Muscle of arm (tissue), 14 donors: ENCODE results near the gene PFKFB3. TPM values are rescaled to one million over a fixed set of nuclear protein-coding genes. Genes with fewer than 3 reads are reported as not detected.
"Not testable (repeated sequence)": the region's sequence is repeated elsewhere in the genome, so short reads cannot be mapped to it uniquely, and the experiment has no call there.

Experiments
- DNase-seq: peaks from one replicate; pipeline ENCODE4 v3.0.0-alpha.2; 2013
- long read RNA-seq, 11 donors: transcript quantifications; one replicate each; lab custom pipeline, GENCODE V29; 2026
- polyA plus RNA-seq, 12 donors: library from polyadenylated mRNA; unstranded; fragments of 120-200 nt; gene quantifications; one replicate each; pipeline ENCODE4 v1.2.1, GENCODE V29; 2013; ENCODE audit not compliant: insufficient read length in 12 of 12

The PFKFB3 gene
- 10 to 100 TPM in 9 of 12 donors, 1 to 10 TPM in 2, not detected in 1; 8.8 to 26.2 (median 12.3) TPM for polyA plus RNA-seq
- long read RNA-seq, donor 1, full-length matches to known transcripts, result 1 of 1 reads
- long read RNA-seq, donor 1, partial matches to known transcripts, result 0 of 1 reads
- long read RNA-seq, donor 1, other reads (novel, unspliced or antisense), result 0 of 1 reads
- long read RNA-seq, donor 2, result 0 reads
- long read RNA-seq, donor 3, full-length matches to known transcripts, result 1 of 1 reads
- long read RNA-seq, donor 3, partial matches to known transcripts, result 0 of 1 reads
- long read RNA-seq, donor 3, other reads (novel, unspliced or antisense), result 0 of 1 reads
- long read RNA-seq, donor 4, result 0 reads
- long read RNA-seq, donor 5, result 0 reads
- long read RNA-seq, donor 6, full-length matches to known transcripts, result 3 of 3 reads
- long read RNA-seq, donor 6, partial matches to known transcripts, result 0 of 3 reads
- long read RNA-seq, donor 6, other reads (novel, unspliced or antisense), result 0 of 3 reads
- long read RNA-seq, donor 7, result 0 reads
- long read RNA-seq, donor 8, full-length matches to known transcripts, result 3 of 3 reads
- long read RNA-seq, donor 8, partial matches to known transcripts, result 0 of 3 reads
- long read RNA-seq, donor 8, other reads (novel, unspliced or antisense), result 0 of 3 reads
- long read RNA-seq, donor 9, result 0 reads
- long read RNA-seq, donor 10, full-length matches to known transcripts, result 2 of 2 reads
- long read RNA-seq, donor 10, partial matches to known transcripts, result 0 of 2 reads
- long read RNA-seq, donor 10, other reads (novel, unspliced or antisense), result 0 of 2 reads
- long read RNA-seq, donor 11, result 0 reads

DNA sequence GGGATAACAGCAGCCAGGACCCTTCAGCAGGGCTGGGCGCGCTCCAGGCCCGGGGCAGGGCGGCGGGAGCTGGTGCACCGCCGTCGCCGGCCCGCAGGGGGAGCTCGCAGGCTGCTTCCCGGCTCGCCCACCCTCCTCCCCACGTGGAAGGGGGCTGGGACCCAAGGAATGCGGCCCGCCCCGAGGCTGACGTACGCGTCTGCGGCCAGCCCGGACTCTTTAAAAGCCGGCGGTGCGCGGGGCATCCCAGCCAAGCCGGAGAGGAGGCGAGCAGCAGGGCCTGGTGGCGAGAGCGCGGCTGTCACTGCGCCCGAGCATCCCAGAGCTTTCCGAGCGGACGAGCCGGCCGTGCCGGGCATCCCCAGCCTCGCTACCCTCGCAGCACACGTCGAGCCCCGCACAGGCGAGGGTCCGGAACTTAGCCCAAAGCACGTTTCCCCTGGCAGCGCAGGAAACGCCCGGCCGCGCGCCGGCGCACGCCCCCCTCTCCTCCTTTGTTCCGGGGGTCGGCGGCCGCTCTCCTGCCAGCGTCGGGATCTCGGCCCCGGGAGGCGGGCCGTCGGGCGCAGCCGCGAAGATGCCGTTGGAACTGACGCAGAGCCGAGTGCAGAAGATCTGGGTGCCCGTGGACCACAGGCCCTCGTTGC lies at the start of gene PFKFB3:
Gene PFKFB3 (plus strand): TSS at position 249 of the 647 bp plus-strand sequence. CDS start 329 bp downstream, at position 578.
- DNase-seq, result peak; percentile 93

GRCh38 chr10:6153845-6154244 lies 48.9 kb upstream of the PFKFB3 start:
- no peak for DNase-seq

DNA sequence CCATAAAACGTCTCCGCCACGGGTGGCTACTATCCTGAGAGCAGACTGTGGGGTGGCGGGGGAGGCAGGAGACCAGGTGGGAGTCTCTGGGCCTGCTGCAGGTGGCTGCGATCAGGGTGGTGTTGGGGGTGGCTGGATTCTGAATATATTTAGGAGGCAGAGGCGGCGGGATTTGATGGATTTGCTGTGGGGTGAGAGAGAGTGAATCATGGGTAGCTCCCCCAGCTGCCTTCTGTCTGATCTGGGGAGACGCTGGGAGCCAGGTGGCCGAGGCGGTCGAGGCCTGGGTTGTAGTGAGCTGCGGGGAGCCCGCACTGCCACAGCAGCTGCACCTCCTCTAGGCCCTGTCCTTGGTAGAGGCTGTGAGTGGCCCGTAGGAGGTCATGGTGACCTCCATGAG lies 48.2 kb upstream of the PFKFB3 start:
- DNase-seq, result no peak

- DNase-seq, result no peak
These were observed 44.5 kb upstream of the PFKFB3 start for GRCh38 chr10:6158276-6158675.

- DNase-seq, result no peak
These were observed 40.8 kb upstream of the PFKFB3 start for GRCh38 chr10:6161921-6162320.

GRCh38 chr10:6162589-6163356 lies 40.0 kb upstream of the PFKFB3 start:
- DNase-seq, result no peak

- DNase-seq, result peak; percentile 89
These were observed 39.1 kb upstream of the PFKFB3 start for GRCh38 chr10:6163364-6164270.

- no peak for DNase-seq
These were observed 38.2 kb upstream of the PFKFB3 start for GRCh38 chr10:6164271-6165095.

- DNase-seq, result no peak
These were observed 37.5 kb upstream of the PFKFB3 start for GRCh38 chr10:6165221-6165725.

DNA sequence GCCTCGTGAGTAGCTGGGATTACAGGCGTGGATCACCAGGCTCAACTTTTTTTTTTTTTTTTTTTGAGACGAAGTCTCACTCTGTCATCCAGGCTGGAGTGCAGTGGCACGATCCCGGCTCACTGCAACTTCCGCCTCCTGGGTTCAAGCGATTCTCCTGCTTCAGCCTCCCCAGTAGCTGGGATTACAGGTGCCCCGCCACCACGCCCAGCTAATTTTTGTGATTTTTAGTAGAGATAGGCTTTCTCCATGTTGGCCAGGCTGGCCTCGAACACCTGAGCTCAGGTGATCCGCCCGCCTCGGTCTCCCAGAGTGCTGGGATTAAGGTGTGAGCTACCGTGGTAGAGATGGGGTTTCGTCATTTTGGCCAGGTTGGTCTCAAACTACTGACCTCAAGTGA lies 36.8 kb upstream of the PFKFB3 start:
- DNase-seq, result not testable (repeated sequence)

DNA sequence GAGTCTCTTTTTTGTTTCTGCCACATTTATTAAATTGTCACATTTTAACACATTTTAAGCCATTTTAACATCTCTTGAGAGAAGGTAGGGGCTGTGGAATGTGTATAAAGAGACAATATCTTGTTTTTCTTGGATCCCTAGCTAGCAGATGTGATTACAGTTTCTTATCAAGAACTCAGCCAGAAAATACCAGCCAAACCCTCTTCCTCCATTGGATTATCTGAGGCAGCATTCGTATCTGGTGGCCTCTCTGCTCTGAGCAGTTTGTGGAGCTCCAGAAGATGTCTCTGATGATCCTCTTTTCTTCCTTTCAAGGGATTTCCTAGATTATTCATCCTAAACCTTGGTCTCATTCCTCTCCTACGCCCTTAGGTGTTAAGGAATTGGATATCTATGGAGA lies 35.3 kb upstream of the PFKFB3 start:
- no peak for DNase-seq

GRCh38 chr10:6168084-6168483 lies 34.6 kb upstream of the PFKFB3 start:
- DNase-seq, result no peak

GRCh38 chr10:6170638-6171037 lies 32.1 kb upstream of the PFKFB3 start:
- DNase-seq, result no peak

DNA sequence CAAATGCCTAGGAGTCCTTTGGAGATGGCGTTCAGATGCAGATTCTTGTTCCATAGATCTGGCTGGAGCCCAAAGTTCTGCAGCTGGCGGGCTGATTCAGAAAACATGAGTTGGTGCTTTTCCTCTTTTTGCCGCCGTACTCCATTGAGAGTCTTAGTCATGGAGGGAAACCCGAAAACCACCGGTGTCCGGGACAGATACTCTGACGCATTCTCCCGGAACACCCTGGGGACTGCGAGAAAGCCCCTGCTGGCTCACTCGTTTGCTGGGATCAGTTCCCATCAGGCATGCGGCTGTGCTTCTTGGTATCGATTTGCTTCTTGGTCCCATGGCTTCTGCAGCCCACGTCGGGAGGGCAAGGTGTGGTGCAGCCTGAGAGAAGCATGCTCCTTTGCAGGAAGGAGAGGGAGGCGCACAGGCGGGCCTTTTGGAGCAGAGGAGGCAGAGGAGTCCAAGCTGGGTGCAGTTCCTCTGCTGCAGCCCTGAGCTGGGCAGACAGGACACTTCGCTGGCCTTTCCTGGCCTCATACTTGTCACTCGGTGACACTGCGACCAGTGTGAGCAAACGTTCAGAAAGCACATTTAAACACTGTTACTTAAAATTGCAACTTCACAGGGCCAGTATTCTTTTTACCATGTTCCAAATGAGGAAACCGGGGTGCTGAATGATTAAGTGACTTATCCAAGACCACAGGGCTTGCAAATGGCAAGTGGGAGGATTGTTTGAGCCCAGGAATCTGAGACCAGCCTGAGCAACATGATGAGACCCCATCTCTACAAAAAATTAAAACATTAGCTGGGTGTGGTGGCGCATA lies 30.6 kb upstream of the PFKFB3 start:
- no peak for DNase-seq

DNA sequence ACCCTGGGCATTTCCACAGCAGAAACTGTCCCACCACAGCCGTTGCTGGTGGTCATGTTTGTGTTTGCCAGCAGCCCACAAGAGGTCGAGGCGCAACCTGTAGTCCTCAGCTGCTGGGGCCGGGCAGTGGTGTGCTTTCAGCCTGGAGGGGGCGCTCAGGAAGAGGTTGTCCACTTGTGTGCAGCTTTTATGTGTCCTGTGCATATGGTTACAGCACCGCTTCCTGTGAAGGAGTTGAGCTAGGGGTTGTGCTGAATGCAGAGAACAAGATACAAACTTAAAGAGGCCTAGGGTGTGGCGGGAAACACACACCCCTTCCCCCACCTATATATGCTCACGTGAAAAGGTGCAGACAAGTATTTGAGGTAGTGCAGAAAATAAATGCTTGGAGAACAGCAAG lies 29.5 kb upstream of the PFKFB3 start:
- DNase-seq, result no peak

GRCh38 chr10:6174201-6174874 lies 28.4 kb upstream of the PFKFB3 start:
- DNase-seq, result no peak

GRCh38 chr10:6175329-6176055 lies 27.2 kb upstream of the PFKFB3 start:
- no peak for DNase-seq
